ENCODE results near the gene DTD2.
A peak's percentile ranks its signal among the peaks of the same experiment; 100 is the strongest.

Gene DTD2

DNA sequence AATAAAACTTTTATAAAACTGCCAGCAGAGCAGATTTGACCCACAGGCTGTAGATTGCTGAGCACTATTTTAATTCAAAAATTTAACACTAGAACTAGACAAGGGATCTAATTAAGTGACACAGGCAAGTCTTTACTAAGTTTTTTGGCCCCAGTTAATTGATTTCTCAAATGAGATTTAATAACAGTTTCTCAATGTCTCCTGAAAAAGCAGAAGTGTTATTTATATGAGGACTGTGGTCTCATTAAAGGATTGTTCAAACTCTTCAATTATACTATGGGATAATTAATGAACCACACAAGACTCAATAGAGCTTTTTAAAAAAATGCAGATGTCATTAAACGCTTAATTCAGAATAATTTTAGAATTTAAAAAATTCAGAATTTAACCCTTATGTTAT, 38.9 kb downstream of the DTD2 start:
- no peak for TF ChIP-seq EZH2phosphoT487 (IDR thresholded peaks at IDR 0.05; ENCODE audit: borderline replicate concordance)
- TF ChIP-seq, protein P1, sequence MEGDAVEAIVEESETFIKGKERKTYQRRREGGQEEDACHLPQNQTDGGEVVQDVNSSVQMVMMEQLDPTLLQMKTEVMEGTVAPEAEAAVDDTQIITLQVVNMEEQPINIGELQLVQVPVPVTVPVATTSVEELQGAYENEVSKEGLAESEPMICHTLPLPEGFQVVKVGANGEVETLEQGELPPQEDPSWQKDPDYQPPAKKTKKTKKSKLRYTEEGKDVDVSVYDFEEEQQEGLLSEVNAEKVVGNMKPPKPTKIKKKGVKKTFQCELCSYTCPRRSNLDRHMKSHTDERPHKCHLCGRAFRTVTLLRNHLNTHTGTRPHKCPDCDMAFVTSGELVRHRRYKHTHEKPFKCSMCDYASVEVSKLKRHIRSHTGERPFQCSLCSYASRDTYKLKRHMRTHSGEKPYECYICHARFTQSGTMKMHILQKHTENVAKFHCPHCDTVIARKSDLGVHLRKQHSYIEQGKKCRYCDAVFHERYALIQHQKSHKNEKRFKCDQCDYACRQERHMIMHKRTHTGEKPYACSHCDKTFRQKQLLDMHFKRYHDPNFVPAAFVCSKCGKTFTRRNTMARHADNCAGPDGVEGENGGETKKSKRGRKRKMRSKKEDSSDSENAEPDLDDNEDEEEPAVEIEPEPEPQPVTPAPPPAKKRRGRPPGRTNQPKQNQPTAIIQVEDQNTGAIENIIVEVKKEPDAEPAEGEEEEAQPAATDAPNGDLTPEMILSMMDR (conservative IDR thresholded peaks at IDR 0.05; ENCODE audit: low read length), result no peak
- H3K4me3 ChIP-seq (ENCODE audit: low read length, poor library complexity, severe bottlenecking), result no peak overlapping the region
- H3K36me3 ChIP-seq (ENCODE audit: insufficient read depth, low read length), result no peaks in the 10 kb centered on the region
- H3K9ac ChIP-seq (ENCODE audit: low read depth, low read length, poor library complexity, severe bottlenecking), result no peak overlapping the region
- peaks cover 12% of the 10 kb centered on the region; the same call in 1 of the 2 replicates for H3K79me2 ChIP-seq (ENCODE audit: insufficient read depth, low read length)
- H3F3A ChIP-seq (ENCODE audit: low read depth), result no peaks in the 10 kb centered on the region
- H3K27me3 ChIP-seq (ENCODE audit: insufficient read depth, low read length, poor library complexity, severe bottlenecking), result no peaks in the 10 kb centered on the region
- no peaks in the 10 kb centered on the region for H4K20me1 ChIP-seq (ENCODE audit: insufficient read depth, low read length, poor library complexity, severe bottlenecking)
- no peaks in the 10 kb centered on the region for H3K9me2 ChIP-seq (replicated peaks; ENCODE audit: low read depth, low read length)
- H3K4me1 ChIP-seq (ENCODE audit: insufficient read depth, low read length, poor library complexity, severe bottlenecking), result peaks cover 14% of the 10 kb centered on the region
- no peak overlapping the region for H2AFZ ChIP-seq (ENCODE audit: low read length)
- H3K9me3 ChIP-seq (ENCODE audit: insufficient read depth, low read depth, low read length), result no peaks in the 10 kb centered on the region
- H3K4me2 ChIP-seq (ENCODE audit: low read depth, low read length, poor library complexity, severe bottlenecking), result peak overlapping the region; percentile 30

DNA sequence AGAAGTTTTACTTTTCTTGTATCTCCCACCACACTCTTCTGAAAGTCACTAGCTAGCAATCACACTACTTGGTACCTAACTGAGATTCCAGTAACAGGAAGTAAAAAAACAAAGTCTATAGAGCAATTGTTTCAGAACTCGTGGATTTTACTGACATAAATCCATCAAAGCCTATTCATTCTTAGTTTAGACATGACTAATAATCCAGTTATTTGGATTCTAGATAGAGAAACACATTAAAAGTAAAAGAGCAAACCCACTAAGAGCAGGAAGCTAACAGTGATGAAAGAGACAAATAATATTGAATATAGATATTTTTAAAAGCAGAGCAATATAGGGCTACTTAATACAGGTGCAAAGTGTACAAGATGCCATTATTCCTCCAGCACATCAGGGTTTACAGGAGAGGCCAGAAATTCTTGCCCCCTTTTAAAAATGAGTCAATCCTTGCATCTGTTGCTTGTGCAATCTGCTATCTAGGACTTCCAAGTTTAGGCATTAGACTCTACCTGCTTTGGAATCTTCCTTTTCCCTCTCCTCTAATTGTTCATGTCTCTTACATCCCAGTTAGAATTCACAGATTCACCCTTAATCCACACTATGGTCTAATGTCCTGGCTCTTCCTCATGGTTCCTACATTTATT, 43.0 kb downstream of the DTD2 start:
- H3K36me3 ChIP-seq (ENCODE audit: insufficient read depth, low read length), result no peaks in the 10 kb centered on the region
- no peaks in the 10 kb centered on the region for H3K9me2 ChIP-seq (replicated peaks; ENCODE audit: low read depth, low read length)
- H3K27me3 ChIP-seq (ENCODE audit: insufficient read depth, low read length, poor library complexity, severe bottlenecking), result no peaks in the 10 kb centered on the region
- H3K4me1 ChIP-seq (ENCODE audit: insufficient read depth, low read length, poor library complexity, severe bottlenecking), result peaks cover 4% of the 10 kb centered on the region
- no peak overlapping the region for H2AFZ ChIP-seq (ENCODE audit: low read length)
- H4K20me1 ChIP-seq (ENCODE audit: insufficient read depth, low read length, poor library complexity, severe bottlenecking), result no peaks in the 10 kb centered on the region
- H3K9ac ChIP-seq (ENCODE audit: low read depth, low read length, poor library complexity, severe bottlenecking), result no peak overlapping the region
- H3K4me2 ChIP-seq (ENCODE audit: low read depth, low read length, poor library complexity, severe bottlenecking), result no peak overlapping the region
- H3F3A ChIP-seq (ENCODE audit: low read depth), result no peaks in the 10 kb centered on the region
- peaks cover 3% of the 10 kb centered on the region; the same call in 1 of the 2 replicates for H3K79me2 ChIP-seq (ENCODE audit: insufficient read depth, low read length)
- no peaks in the 10 kb centered on the region for H3K9me3 ChIP-seq (ENCODE audit: insufficient read depth, low read depth, low read length)
- TF ChIP-seq, protein P1 (conservative IDR thresholded peaks at IDR 0.05; ENCODE audit: low read length), result no peak
- TF ChIP-seq EZH2phosphoT487 (IDR thresholded peaks at IDR 0.05; ENCODE audit: borderline replicate concordance), result no peak
- H3K4me3 ChIP-seq (ENCODE audit: low read length, poor library complexity, severe bottlenecking), result no peak overlapping the region

DNA sequence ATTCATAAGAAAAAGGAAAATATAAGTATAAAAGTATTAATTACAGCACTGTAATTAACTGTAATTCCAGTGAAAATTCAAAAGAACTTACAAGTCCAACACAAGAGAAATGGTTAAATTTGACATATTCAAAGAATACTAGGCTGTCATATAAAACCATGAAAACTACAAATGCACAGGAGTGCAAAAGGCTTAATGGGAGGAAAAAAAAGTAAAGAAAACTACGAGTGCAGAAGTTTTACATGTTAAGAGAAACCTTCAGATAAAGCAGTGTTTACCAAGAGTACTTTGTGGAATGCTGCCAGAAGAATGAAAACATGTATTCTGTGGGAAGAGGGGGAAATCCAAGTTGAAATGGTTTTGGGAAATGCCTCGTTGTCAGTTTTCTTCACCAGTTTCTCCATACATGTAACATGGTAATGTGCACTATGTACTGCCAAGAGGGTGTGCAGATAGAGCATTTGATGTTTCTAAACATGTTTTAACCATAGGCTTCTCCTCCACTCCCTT, 46.0 kb downstream of the DTD2 start:
- H4K20me1 ChIP-seq (ENCODE audit: insufficient read depth, low read length, poor library complexity, severe bottlenecking), result no peaks in the 10 kb centered on the region
- no peak overlapping the region for H3K9ac ChIP-seq (ENCODE audit: low read depth, low read length, poor library complexity, severe bottlenecking)
- no peaks in the 10 kb centered on the region for H3K79me2 ChIP-seq (ENCODE audit: insufficient read depth, low read length)
- H3K4me3 ChIP-seq (ENCODE audit: low read length, poor library complexity, severe bottlenecking), result no peak overlapping the region
- H3K4me2 ChIP-seq (ENCODE audit: low read depth, low read length, poor library complexity, severe bottlenecking), result no peak overlapping the region
- TF ChIP-seq EZH2phosphoT487 (IDR thresholded peaks at IDR 0.05; ENCODE audit: borderline replicate concordance), result no peak
- TF ChIP-seq, protein P1 (conservative IDR thresholded peaks at IDR 0.05; ENCODE audit: low read length), result no peak
- H3K36me3 ChIP-seq (ENCODE audit: insufficient read depth, low read length), result no peaks in the 10 kb centered on the region
- no peaks in the 10 kb centered on the region for H3K9me2 ChIP-seq (replicated peaks; ENCODE audit: low read depth, low read length)
- H3K4me1 ChIP-seq (ENCODE audit: insufficient read depth, low read length, poor library complexity, severe bottlenecking), result no peaks in the 10 kb centered on the region
- H3F3A ChIP-seq (ENCODE audit: low read depth), result no peaks in the 10 kb centered on the region
- no peak overlapping the region for H2AFZ ChIP-seq (ENCODE audit: low read length)
- no peaks in the 10 kb centered on the region for H3K27me3 ChIP-seq (ENCODE audit: insufficient read depth, low read length, poor library complexity, severe bottlenecking)
- no peaks in the 10 kb centered on the region for H3K9me3 ChIP-seq (ENCODE audit: insufficient read depth, low read depth, low read length)

Data from Loucy (cell line).